Mucosa of descending colon (tissue), 3 donors: ENCODE data around the gene PCED1A. TPM values are rescaled to one million over a fixed set of nuclear protein-coding genes. Genes with fewer than 3 reads are reported as not detected.

ENCODE experiments used
- ATAC-seq: fragments of 200-7000 bp; cut with Tn5 transposase; one replicate; pipeline ENCODE4 v1.9.1; 2020; ENCODE audit warnings: mild to moderate bottlenecking, moderate library complexity
- DNase-seq, 3 donors: peaks; one replicate each; pipeline ENCODE4 v3.0.0-alpha.2; 2020
- H3K36me3 ChIP-seq: fragments of 200-600 bp; one replicate; pipeline ENCODE4 v1.8.0; 2021; ENCODE audit warnings: low read depth, mild to moderate bottlenecking
- H3K4me1 ChIP-seq: fragments of 200-600 bp; one replicate; pipeline ENCODE4 v1.8.0; 2021; ENCODE audit warnings: low read depth, mild to moderate bottlenecking
- H3K4me3 ChIP-seq: fragments of 200-600 bp; one replicate; pipeline ENCODE4 v1.8.0; 2021; ENCODE audit warnings: mild to moderate bottlenecking
- H3K9me3 ChIP-seq: fragments of 200-600 bp; one replicate; pipeline ENCODE4 v1.8.0; 2021; ENCODE audit warnings: mild to moderate bottlenecking
- intact Hi-C, 2 donors: fragments of 100-400 bp; cut with DNase I in 1 of 2; cut with micrococcal nuclease in 1 of 2; formaldehyde crosslinking; loops; one replicate each; pipeline versions ENCODE4 v1.11.0 to v1.11.1; 2022; cut with DNase I, micrococcal nuclease
- total RNA-seq, 3 donors: library from RNA; stranded (reverse); fragmentation: NEBNext Ultra II Directional in 2 of 3; extraction: Animal tissue kit (Norgen Biotek cat#: 25700) in 2 of 3; gene quantifications; one replicate each; pipeline versions ENCODE4 v1.2.1 to v1.2.4, GENCODE V29; 2021 to 2023
- TF ChIP-seq, protein P1 (sequence below): fragments of 200-600 bp; IDR thresholded peaks from one replicate; pipeline ENCODE4 v1.8.0; 2022; ENCODE audit warnings: antibody characterized with exemption, mild to moderate bottlenecking
- donor health status: DM: no; HTN: no; CAD: no; lungs with moderate emphysema.
- donor health status: DM: no; HTN: no; CAD: no.
- donor health status: DM: no; HTN: yes; CAD: no.

PCED1A gene
- total RNA-seq, 3 donors from 2014 or later = 21.1 to 35.0 (median 29.6) TPM

- intact Hi-C loops = no loop called here
- ATAC-seq (peak; percentile 15), DNase-seq (no peak)
- Histone ChIP-seq H3K36me3 (no peaks in the 10 kb centered on the region), H3K4me1 (no peaks in the 10 kb centered on the region), H3K4me3 (no peak overlapping the region), H3K9me3 (no peaks in the 10 kb centered on the region)
- TF ChIP-seq, protein P1, sequence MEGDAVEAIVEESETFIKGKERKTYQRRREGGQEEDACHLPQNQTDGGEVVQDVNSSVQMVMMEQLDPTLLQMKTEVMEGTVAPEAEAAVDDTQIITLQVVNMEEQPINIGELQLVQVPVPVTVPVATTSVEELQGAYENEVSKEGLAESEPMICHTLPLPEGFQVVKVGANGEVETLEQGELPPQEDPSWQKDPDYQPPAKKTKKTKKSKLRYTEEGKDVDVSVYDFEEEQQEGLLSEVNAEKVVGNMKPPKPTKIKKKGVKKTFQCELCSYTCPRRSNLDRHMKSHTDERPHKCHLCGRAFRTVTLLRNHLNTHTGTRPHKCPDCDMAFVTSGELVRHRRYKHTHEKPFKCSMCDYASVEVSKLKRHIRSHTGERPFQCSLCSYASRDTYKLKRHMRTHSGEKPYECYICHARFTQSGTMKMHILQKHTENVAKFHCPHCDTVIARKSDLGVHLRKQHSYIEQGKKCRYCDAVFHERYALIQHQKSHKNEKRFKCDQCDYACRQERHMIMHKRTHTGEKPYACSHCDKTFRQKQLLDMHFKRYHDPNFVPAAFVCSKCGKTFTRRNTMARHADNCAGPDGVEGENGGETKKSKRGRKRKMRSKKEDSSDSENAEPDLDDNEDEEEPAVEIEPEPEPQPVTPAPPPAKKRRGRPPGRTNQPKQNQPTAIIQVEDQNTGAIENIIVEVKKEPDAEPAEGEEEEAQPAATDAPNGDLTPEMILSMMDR = no peak
Measured at GRCh38 chr20:2822073-2822472, 18.4 kb downstream of the PCED1A start.

GRCh38 chr20:2820896-2821869, 19.3 kb downstream of the PCED1A start:
- TF ChIP-seq, protein P1 = no peak
- ATAC-seq = peak; percentile 13
- no peaks in the 10 kb centered on the region for H3K4me1 ChIP-seq

DNA sequence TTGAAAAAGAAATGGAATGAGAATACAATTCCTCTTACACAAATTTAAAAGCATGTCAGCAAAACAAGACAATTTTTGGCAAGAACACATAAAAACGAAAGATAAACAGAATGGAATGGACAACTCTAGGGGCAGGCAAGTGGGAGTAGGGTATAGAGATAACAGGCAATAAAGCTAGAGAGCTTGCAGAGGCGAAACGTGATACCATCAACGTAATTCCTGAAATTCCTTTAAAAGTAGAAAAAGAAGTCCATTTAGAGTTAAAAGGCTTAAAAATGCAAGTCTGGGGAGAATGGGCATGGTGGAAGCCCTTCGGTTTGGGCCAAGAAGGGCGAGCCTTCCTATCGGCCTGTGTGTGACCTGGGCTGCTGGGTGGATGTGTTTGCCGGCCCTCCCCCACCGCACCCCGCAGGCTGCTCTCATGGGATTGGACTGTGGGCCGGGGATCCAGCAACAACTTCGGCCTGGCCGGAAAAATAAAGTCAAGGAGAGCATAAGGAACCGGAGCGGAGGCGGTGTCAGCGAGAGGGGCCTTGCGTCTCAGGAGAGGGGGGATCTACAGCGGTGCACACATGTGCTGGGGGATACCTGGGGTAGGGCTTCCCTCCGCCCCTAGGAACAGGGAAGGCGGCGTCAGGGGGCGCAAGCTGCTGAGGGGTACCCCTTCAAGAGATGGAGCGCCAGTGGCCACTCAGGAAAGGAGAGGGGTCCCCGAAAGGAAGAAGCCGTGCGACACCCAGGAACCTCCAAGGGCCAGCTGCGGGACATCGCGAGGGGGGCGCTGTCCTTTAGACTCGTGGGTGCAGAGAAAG, 20.2 kb downstream of the PCED1A start:
- ATAC-seq (no peak), DNase-seq (no peak)
- no peaks in the 10 kb centered on the region for H3K4me1 ChIP-seq
- TF ChIP-seq, protein P1 = no peak
- H3K4me3 ChIP-seq = no peak overlapping the region
- intact Hi-C loops = no loop called here
- H3K9me3 ChIP-seq = no peaks in the 10 kb centered on the region
- H3K36me3 ChIP-seq = no peaks in the 10 kb centered on the region

More at GRCh38 chr20:2820896-2821869, 19.3 kb downstream of the PCED1A start:
- DNase-seq = no peak
- Histone ChIP-seq H3K9me3 (no peaks in the 10 kb centered on the region), H3K36me3 (no peaks in the 10 kb centered on the region), H3K4me3 (no peak overlapping the region)
- intact Hi-C loops = no loop called here

GRCh38 chr20:2817891-2818595, 22.4 kb downstream of the PCED1A start:
- Histone ChIP-seq H3K4me1 (no peaks in the 10 kb centered on the region), H3K9me3 (no peaks in the 10 kb centered on the region), H3K4me3 (no peak overlapping the region), H3K36me3 (no peaks in the 10 kb centered on the region)
- DNase-seq (no peak), ATAC-seq (no peak)
- TF ChIP-seq, protein P1 = no peak
- intact Hi-C loops = no loop called here

- Histone ChIP-seq H3K36me3 (no peaks in the 10 kb centered on the region), H3K4me1 (no peaks in the 10 kb centered on the region), H3K9me3 (no peaks in the 10 kb centered on the region), H3K4me3 (no peak overlapping the region)
- intact Hi-C loops = no loop called here
- ATAC-seq = no peak
- TF ChIP-seq, protein P1 = no peak
- no peak for DNase-seq
Measured at GRCh38 chr20:2817341-2817726, 23.1 kb downstream of the PCED1A start.
